Gastroesophageal sphincter (tissue), 3 donors: ENCODE results near the gene NCAPD3.

ENCODE experiments used
- CTCF ChIP-seq, 4 experiments: fragments of 200-600 bp in 2 of 4; fragments of 450-650 bp in 2 of 4; sonication (generic) in 1 of 4; IDR thresholded peaks; one replicate each; pipeline ENCODE4 v1.5.1; 2017 to 2019; ENCODE audit warnings: antibody characterized with exemption in 4 of 4, mild to moderate bottlenecking in 2 of 4, moderate library complexity in 2 of 4
- EP300 ChIP-seq: sonication (generic); formaldehyde crosslinking; IDR thresholded peaks from one replicate; pipeline ENCODE4 v1.6.1; 2017; ENCODE audit warnings: antibody characterized with exemption, mild to moderate bottlenecking
- POLR2A ChIP-seq, 2 donors: fragments of 450-650 bp; IDR thresholded peaks; one replicate each; pipeline ENCODE4 v1.6.1; 2017; ENCODE audit warnings: antibody characterized with exemption in 2 of 2, mild to moderate bottlenecking in 2 of 2, moderate library complexity in 1 of 2
- POLR2AphosphoS5 ChIP-seq: sonication (generic); formaldehyde crosslinking; IDR thresholded peaks from one replicate; pipeline ENCODE4 v1.6.1; 2017; ENCODE audit warnings: antibody characterized with exemption

GRCh38 chr11:134170177-134170918 is 53.4 kb downstream of the NCAPD3 start:
- TF ChIP-seq EP300 = no peak
- TF ChIP-seq POLR2A (IDR thresholded peaks at IDR 0.05) = no peak
- TF ChIP-seq CTCF (IDR thresholded peaks at IDR 0.05) = no peak
- TF ChIP-seq POLR2AphosphoS5 = no peak
